GM12878 (cell line): Measurements from ENCODE around the gene ARHGAP21. TPM values are rescaled to one million over a fixed set of nuclear protein-coding genes. Genes with fewer than 3 reads are reported as not detected.

ENCODE experiments used
- ATAC-seq: fragments of 200-7000 bp; cut with Tn5 transposase; 3 replicates; pipeline ENCODE4 v1.9.1; 2020; ENCODE audit warnings: mild to moderate bottlenecking, moderate library complexity
- BruUV-seq: library from RNA; stranded (reverse); fragments of 400-500 nt; replicated peaks from 2 replicates; lab custom pipeline; 2021; lab: Mats Ljungman, UMichigan
- CTCF ChIA-PET: fragments of 300-600 bp; sonication (Branson Sonifier 250); formaldehyde crosslinking; extraction: SDS; loops from one replicate; lab custom pipeline; 2021; ENCODE audit warnings: inconsistent platforms; lab: Yijun Ruan, JAX
- POLR2A ChIA-PET: fragments of 350-600 bp; formaldehyde crosslinking; extraction: SDS; loops from one replicate; lab custom pipeline; 2021; ENCODE audit warnings: inconsistent platforms; lab: Charles Lee
- RAD21 ChIA-PET: fragments of 300-600 bp; sonication (Branson Sonifier 250); formaldehyde crosslinking; loops from one replicate; lab custom pipeline; 2023; ENCODE audit warnings: antibody characterized with exemption; ENCODE audit not compliant: unreplicated experiment; lab: Charles Lee
- SMC1A ChIA-PET: fragments of 300-600 bp; sonication (Branson Sonifier 250); formaldehyde crosslinking; loops from one replicate; lab custom pipeline; 2023; ENCODE audit not compliant: unreplicated experiment, uncharacterized antibody; lab: Charles Lee
- DNase-seq: peaks from one replicate; pipeline ENCODE4 v3.0.0-alpha.2; 2011; ENCODE audit warnings: low read depth, low spot score
- FAIRE-seq: peaks from 3 replicates; lab custom pipeline; 2011; peaks lifted over from hg19 to GRCh38; lab: Jason Lieb, UNC
- H2AFZ ChIP-seq: 2 replicates; pipeline ENCODE4 v1.6.0; 2011; ENCODE audit warnings: low read depth, low read length, control low read depth; ENCODE audit not compliant: control insufficient read depth
- H3K27ac ChIP-seq: 2 replicates; pipeline ENCODE4 v1.5.1; 2011; ENCODE audit warnings: control low read depth; ENCODE audit not compliant: control insufficient read depth, insufficient read depth
- H3K27me3 ChIP-seq, 2 experiments: replicated peaks in 1 of 2; 2 replicates each; pipeline versions ENCODE4 v1.6.0 to v1.6.1; 2011; ENCODE audit warnings: low read length in 1 of 2; ENCODE audit not compliant: control insufficient read depth in 2 of 2, insufficient read depth in 2 of 2
- H3K36me3 ChIP-seq, 2 experiments: 2 replicates each; pipeline ENCODE4 v1.5.1; 2011; ENCODE audit warnings: low read length in 1 of 2; ENCODE audit not compliant: control insufficient read depth in 2 of 2, insufficient read depth in 2 of 2
- H3K4me1 ChIP-seq: 2 replicates; pipeline ENCODE4 v1.6.1; 2011; ENCODE audit warnings: mild to moderate bottlenecking, low read length, moderate library complexity, mixed read lengths; ENCODE audit not compliant: control insufficient read depth, insufficient read depth
- H3K4me2 ChIP-seq: 2 replicates; pipeline ENCODE4 v1.6.0; 2011; ENCODE audit warnings: control low read depth; ENCODE audit not compliant: control insufficient read depth, insufficient read depth
- H3K4me3 ChIP-seq: fragments of 200-600 bp; sonication (generic); 2 replicates; pipeline ENCODE4 v1.5.1; 2016
- H3K79me2 ChIP-seq: 2 replicates; pipeline ENCODE4 v1.6.0; 2011; ENCODE audit warnings: low read length; ENCODE audit not compliant: control insufficient read depth, insufficient read depth
- H3K9ac ChIP-seq: 2 replicates; pipeline ENCODE4 v1.8.0; 2011; ENCODE audit warnings: low read length, control low read depth, mixed read lengths; ENCODE audit not compliant: control insufficient read depth, insufficient read depth
- H3K9me3 ChIP-seq: replicated peaks from 3 replicates; pipeline ENCODE4 v1.5.1; 2011; ENCODE audit warnings: mild to moderate bottlenecking, low read length; ENCODE audit not compliant: control insufficient read depth, insufficient read depth
- H4K20me1 ChIP-seq: 2 replicates; pipeline ENCODE4 v1.6.0; 2011; ENCODE audit not compliant: control insufficient read depth, insufficient read depth
- ATF2 ChIP-seq: IDR thresholded peaks from 2 replicates; pipeline ENCODE4 v1.6.1; 2012; ENCODE audit warnings: low read length, inconsistent platforms
- BACH1 ChIP-seq: fragments of 450-650 bp; IDR thresholded peaks from 2 replicates; pipeline ENCODE4 v1.6.1; 2017; ENCODE audit warnings: mild to moderate bottlenecking, borderline replicate concordance
- BHLHE40 ChIP-seq, 2 experiments: fragments of 450-650 bp in 1 of 2; IDR thresholded peaks; 2 replicates each; pipeline ENCODE4 v1.6.1; 2011 to 2017; ENCODE audit warnings: low read depth in 2 of 2, borderline replicate concordance in 1 of 2, improper control_type of control experiment in 1 of 2, low read length in 1 of 2, mild to moderate bottlenecking in 1 of 2
- CREB1 ChIP-seq: IDR thresholded peaks from 2 replicates; pipeline ENCODE4 v1.6.1; 2012; ENCODE audit warnings: low read depth, mild to moderate bottlenecking, inconsistent platforms
- CREM ChIP-seq: IDR thresholded peaks from 2 replicates; pipeline ENCODE4 v1.6.1; 2014; ENCODE audit warnings: antibody characterized with exemption, low read depth
- DPF2 ChIP-seq: fragments of 450-650 bp; IDR thresholded peaks from 2 replicates; pipeline ENCODE4 v1.6.1; 2017; ENCODE audit warnings: mild to moderate bottlenecking
- HCFC1 ChIP-seq: fragments of 150-350 bp; IDR thresholded peaks from 2 replicates; pipeline ENCODE4 v1.6.1; 2014; ENCODE audit warnings: low read length
- MTA3 ChIP-seq: IDR thresholded peaks from 2 replicates; pipeline ENCODE4 v1.6.1; 2012; ENCODE audit warnings: low read length, inconsistent platforms, borderline replicate concordance
- NBN ChIP-seq: fragments of 450-650 bp; IDR thresholded peaks from 2 replicates; pipeline ENCODE4 v1.6.1; 2016
- NFYB ChIP-seq: IDR thresholded peaks from 2 replicates; pipeline ENCODE4 v1.6.1; 2011; ENCODE audit warnings: low read depth, mild to moderate bottlenecking, low read length, improper control_type of control experiment, moderate library complexity; ENCODE audit not compliant: insufficient read depth
- NR2F1 ChIP-seq: fragments of 450-650 bp; conservative IDR thresholded peaks from 2 replicates; pipeline ENCODE4 v1.6.1; 2017; ENCODE audit warnings: mild to moderate bottlenecking
- PAX5 ChIP-seq: IDR thresholded peaks from 2 replicates; pipeline ENCODE4 v1.6.1; 2011; ENCODE audit warnings: low read depth, low read length, borderline replicate concordance
- PML ChIP-seq: IDR thresholded peaks from 2 replicates; pipeline ENCODE4 v1.6.1; 2012; ENCODE audit warnings: low read length, inconsistent platforms
- POU2F2 ChIP-seq: IDR thresholded peaks from 3 replicates; pipeline ENCODE4 v1.6.1; 2011; ENCODE audit warnings: low read depth, mild to moderate bottlenecking, low read length, borderline replicate concordance
- SRF ChIP-seq, 2 experiments: IDR thresholded peaks; 2 replicates each; pipeline ENCODE4 v1.6.1; 2011; ENCODE audit warnings: low read depth in 2 of 2, low read length in 2 of 2, mild to moderate bottlenecking in 1 of 2, moderate library complexity in 1 of 2
- USF2 ChIP-seq: IDR thresholded peaks from 2 replicates; pipeline ENCODE4 v1.6.1; 2011; ENCODE audit warnings: low read depth, low read length, improper control_type of control experiment, borderline replicate concordance
- YY1 ChIP-seq: IDR thresholded peaks from 2 replicates; pipeline ENCODE4 v1.6.1; 2011; ENCODE audit warnings: low read depth, mild to moderate bottlenecking, low read length
- WGBS: methylation state at CpG from one replicate; pipeline ENCODE4 v1.1.6; 2016; ENCODE audit warnings: low lambda C conversion rate; ENCODE audit not compliant: insufficient replicate concordance, insufficient coverage; ENCODE audit errors: missing lambda C conversion rate; 5-methylcytosine and 5-hydroxymethylcytosine counted together
- in situ Hi-C: fragments of 300-500 bp; cut with MboI; formaldehyde crosslinking; loops from 9 replicates; pipeline ENCODE4 v1.14.3; 2018; ENCODE audit warnings: mixed read lengths
- intact Hi-C: fragments of 100-400 bp; cut with micrococcal nuclease; formaldehyde crosslinking; loops from one replicate; pipeline ENCODE4 v1.14.2; 2022; ENCODE audit not compliant: unreplicated experiment
- polyA plus RNA-seq, 11 experiments: library from polyadenylated mRNA; depleted of rRNA in 4 of 11; unstranded in 6 of 11; stranded (reverse) in 5 of 11; fragments of >200 nt; fragmentation: Nextera tagmentation in 4 of 11; fragmentation: Illumina TruSeq in 1 of 11; extraction: Ambion mirVana in 4 of 11; extraction: Trizol in 1 of 11; gene quantifications; 1 replicate in 1 of 11; 2 replicates in 10 of 11; pipeline versions ENCODE4 v1.2.1 to v1.2.3, GENCODE V29; 2011 to 2016; ENCODE audit warnings: inconsistent platforms in 2 of 11, missing spikeins in 2 of 11, low read depth in 1 of 11
- total RNA-seq, 4 experiments: library from RNA; depleted of rRNA in 3 of 4; stranded (reverse); fragments of >200 nt in 3 of 4; fragmentation: Illumina TruSeq in 1 of 4; extraction: Trizol in 1 of 4; gene quantifications; 2 replicates each; pipeline versions ENCODE4 v1.2.1 to v1.2.3, GENCODE V29; 2013 to 2021

ARHGAP21 gene
- total and polyA plus RNA-seq, 10 of the 15 experiments (the other 5 are each of a cell fraction or from before 2014, with no cell fraction given), result 11.7 to 103 (median 37.6) TPM

- Histone ChIP-seq H3K27me3 (no peaks in the 10 kb centered on the region; a peak in 1 of 4 replicates), H3K79me2 (no peaks in the 10 kb centered on the region), H2AFZ (no peak overlapping the region), H3K27ac (no peak overlapping the region)
- WGBS, result 51% methylated on average over 4 of the region's 4 CpGs
- FAIRE-seq (no peak), DNase-seq (no peak)
- in situ Hi-C loops, result loop anchor here (10.0 kb wide), 1 partner anchor 561 kb away; no protein-coding TSS in a partner anchor
- ChIA-PET CTCF (interaction anchor here (0.8 to 4.3 kb wide), 6 partner anchors 14 to 1241 kb away, joined by 3 to 36 read pairs (median 4); no protein-coding TSS in a partner anchor), POLR2A (no interaction called here), SMC1A (interaction anchor here (0.7 to 2.7 kb wide), 7 partner anchors 19 to 1243 kb away, joined by 3 to 15 read pairs (median 3); no protein-coding TSS in a partner anchor)
- TF ChIP-seq NR2F1 (no peak), PAX5 (no peak), CREB1 (no peak), PML (no peak), SRF (IDR thresholded peaks at IDR 0.05; ENCODE audit: low read depth in 2 of 2, low read length in 2 of 2) (no peak), BACH1 (no peak), HCFC1 (no peak), NBN (no peak), USF2 (no peak), DPF2 (no peak), ATF2 (no peak), MTA3 (no peak), YY1 (no peak), CREM (no peak), BHLHE40 (IDR thresholded peaks at IDR 0.05; ENCODE audit: borderline replicate concordance in 1 of 2, low read depth in 2 of 2, low read length in 1 of 2) (no peak), NFYB (no peak), POU2F2 (no peak)
- TF ChIP-seq, all 136 proteins: peak for 0
- ATAC-seq, result no peak
- Histone ChIP-seq H3K9me3 (no peaks in the 10 kb centered on the region), H3K36me3 (no peaks in the 10 kb centered on the region), H3K9ac (no peak overlapping the region), H4K20me1 (no peaks in the 10 kb centered on the region), H3K4me3 (no peak overlapping the region), H3K4me1 (no peaks in the 10 kb centered on the region), H3K4me2 (no peak overlapping the region)
- intact Hi-C loops, result loop anchor here (2.0 kb wide), 1 partner anchor 561 kb away; no protein-coding TSS in a partner anchor
- no TSS peak for BruUV-seq
- RAD21 ChIA-PET, result interaction anchor here (0.5 to 2.2 kb wide), 4 partner anchors 35 to 562 kb away, joined by 3 to 14 read pairs (median 3); no protein-coding TSS in a partner anchor
Observed at GRCh38 chr10:24556126-24556749, 167.4 kb downstream of the ARHGAP21 start.
